Panc1 (cell line): ENCODE data around the gene JRKL. TPM values are rescaled to one million over a fixed set of nuclear protein-coding genes. Genes with fewer than 3 reads are reported as not detected.

Source experiments
- ATAC-seq: fragments of 200-7000 bp; cut with Tn5 transposase; 2 replicates; pipeline ENCODE4 v1.9.1; 2020; ENCODE audit warnings: mild to moderate bottlenecking, moderate library complexity
- BruUV-seq: library from RNA; stranded (reverse); fragments of 400-500 nt; replicated peaks from 2 replicates; lab custom pipeline; 2021; lab: Mats Ljungman, UMichigan
- CTCF ChIA-PET: fragments of 300-600 bp; sonication (Branson Sonifier 250); formaldehyde crosslinking; loops from one replicate; lab custom pipeline; 2022; ENCODE audit warnings: antibody characterized with exemption; lab: Charles Lee
- POLR2A ChIA-PET: fragments of 300-600 bp; sonication (Branson Sonifier 250); formaldehyde crosslinking; loops from one replicate; lab custom pipeline; 2022; ENCODE audit warnings: antibody characterized with exemption; lab: Charles Lee
- DNase-seq: peaks from one replicate; pipeline ENCODE4 v3.0.0-alpha.2; 2010; ENCODE audit warnings: low read depth, low spot score
- H3K27ac ChIP-seq: 2 replicates; pipeline ENCODE4 v1.5.1; 2011; ENCODE audit warnings: mild to moderate bottlenecking, low read length, inconsistent platforms
- H3K27me3 ChIP-seq: fragments of 200-500 bp; sonication (Bioruptor generic); 2 replicates; pipeline ENCODE4 v1.6.0; 2014; ENCODE audit warnings: low read length, inconsistent platforms; ENCODE audit not compliant: control insufficient read depth, insufficient read depth
- H3K36me3 ChIP-seq: fragments of 200-500 bp; sonication (Bioruptor generic); 2 replicates; pipeline ENCODE4 v1.5.1; 2014; ENCODE audit warnings: inconsistent platforms, mild to moderate bottlenecking, low read length, moderate library complexity; ENCODE audit not compliant: control insufficient read depth, insufficient read depth
- H3K4me1 ChIP-seq: 2 replicates; pipeline ENCODE4 v1.5.1; 2011; ENCODE audit warnings: inconsistent platforms, mild to moderate bottlenecking, low read length, moderate library complexity; ENCODE audit not compliant: control insufficient read depth, insufficient read depth
- H3K4me3 ChIP-seq, 2 experiments: 2 replicates each; pipeline ENCODE4 v1.5.1; 2011 to 2012; ENCODE audit warnings: low read depth in 2 of 2, low read length in 2 of 2, mild to moderate bottlenecking in 2 of 2, inconsistent platforms in 1 of 2, moderate library complexity in 1 of 2
- H3K9me3 ChIP-seq: fragments of 200-500 bp; sonication (Bioruptor generic); 2 replicates; pipeline ENCODE4 v1.5.1; 2014; ENCODE audit warnings: low read depth, mild to moderate bottlenecking, inconsistent platforms, low read length, moderate library complexity; ENCODE audit not compliant: control insufficient read depth, insufficient read depth
- POLR2AphosphoS5 ChIP-seq: IDR thresholded peaks from 2 replicates; pipeline ENCODE4 v1.6.1; 2012; ENCODE audit warnings: mild to moderate bottlenecking, low read depth, low read length, moderate library complexity
- SIN3A ChIP-seq: IDR thresholded peaks from 2 replicates; pipeline ENCODE4 v1.6.1; 2012; ENCODE audit warnings: low read depth, mild to moderate bottlenecking, low read length, moderate library complexity, borderline replicate concordance; ENCODE audit not compliant: insufficient read depth
- TCF7L2 ChIP-seq: IDR thresholded peaks from 2 replicates; pipeline ENCODE4 v1.6.1; 2011; ENCODE audit warnings: mild to moderate bottlenecking, low read depth, low read length, inconsistent platforms
- in situ Hi-C: cut with HindIII; loops from 2 replicates; pipeline ENCODE4 v1.10.0; 2016; ENCODE audit warnings: low sequenced_read_pairs, low pct_unique_long_range_greater_than_20kb
- intact Hi-C: fragments of 100-400 bp; cut with micrococcal nuclease; formaldehyde crosslinking; loops from one replicate; pipeline ENCODE4 v1.10.0; 2022; ENCODE audit not compliant: unreplicated experiment
- total RNA-seq: library from RNA; stranded (reverse); gene quantifications from one replicate; pipeline ENCODE4 v1.2.1, GENCODE V29; 2021; ENCODE audit not compliant: unreplicated experiment
- TF ChIP-seq, protein P1 (sequence below), 2 experiments: IDR thresholded peaks; 2 replicates each; pipeline ENCODE4 v1.6.1; 2011 to 2012; ENCODE audit warnings: low read depth in 2 of 2, control low read depth in 1 of 2, low read length in 1 of 2, mild to moderate bottlenecking in 1 of 2, moderate library complexity in 1 of 2; ENCODE audit not compliant: insufficient read depth in 1 of 2
- TF ChIP-seq, protein P2 (sequence below): fragments of 450-650 bp; IDR thresholded peaks from 2 replicates; pipeline ENCODE4 v1.5.1; 2017; ENCODE audit warnings: mild to moderate bottlenecking

Gene JRKL
- total RNA-seq, 1 experiment from 2014 or later: 9.6 TPM

DNA sequence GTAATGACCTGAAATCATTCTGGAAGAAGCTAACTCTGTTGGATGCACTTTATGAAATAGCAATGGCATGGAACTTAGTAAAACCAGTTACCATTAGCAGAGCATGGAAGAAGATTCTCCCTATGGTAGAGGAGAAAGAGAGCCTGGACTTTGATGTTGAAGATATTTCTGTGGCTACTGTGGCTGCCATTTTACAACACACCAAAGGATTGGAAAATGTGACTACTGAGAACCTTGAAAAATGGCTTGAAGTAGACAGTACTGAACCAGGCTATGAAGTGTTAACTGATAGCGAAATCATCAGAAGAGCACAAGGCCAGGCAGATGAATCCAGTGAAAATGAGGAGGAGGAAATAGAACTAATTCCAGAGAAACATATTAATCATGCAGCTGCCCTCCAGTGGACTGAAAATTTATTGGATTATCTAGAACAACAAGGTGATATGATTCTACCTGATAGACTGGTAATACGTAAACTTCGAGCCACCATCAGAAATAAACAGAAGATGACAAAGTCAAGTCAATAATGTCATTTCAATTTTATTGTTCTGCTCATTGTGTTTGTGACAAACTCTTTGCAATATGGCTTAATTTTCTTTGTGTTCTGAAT is 2.0 kb downstream of the JRKL start:
- no peaks in the 10 kb centered on the region for H3K9me3 ChIP-seq
- H3K27me3 ChIP-seq: no peaks in the 10 kb centered on the region
- no peak for ATAC-seq
- peaks cover 24% of the 10 kb centered on the region for H3K4me1 ChIP-seq
- no peak for TF ChIP-seq SIN3A
- TF ChIP-seq POLR2AphosphoS5: no peak
- TF ChIP-seq TCF7L2: no peak
- TF ChIP-seq, protein P1, sequence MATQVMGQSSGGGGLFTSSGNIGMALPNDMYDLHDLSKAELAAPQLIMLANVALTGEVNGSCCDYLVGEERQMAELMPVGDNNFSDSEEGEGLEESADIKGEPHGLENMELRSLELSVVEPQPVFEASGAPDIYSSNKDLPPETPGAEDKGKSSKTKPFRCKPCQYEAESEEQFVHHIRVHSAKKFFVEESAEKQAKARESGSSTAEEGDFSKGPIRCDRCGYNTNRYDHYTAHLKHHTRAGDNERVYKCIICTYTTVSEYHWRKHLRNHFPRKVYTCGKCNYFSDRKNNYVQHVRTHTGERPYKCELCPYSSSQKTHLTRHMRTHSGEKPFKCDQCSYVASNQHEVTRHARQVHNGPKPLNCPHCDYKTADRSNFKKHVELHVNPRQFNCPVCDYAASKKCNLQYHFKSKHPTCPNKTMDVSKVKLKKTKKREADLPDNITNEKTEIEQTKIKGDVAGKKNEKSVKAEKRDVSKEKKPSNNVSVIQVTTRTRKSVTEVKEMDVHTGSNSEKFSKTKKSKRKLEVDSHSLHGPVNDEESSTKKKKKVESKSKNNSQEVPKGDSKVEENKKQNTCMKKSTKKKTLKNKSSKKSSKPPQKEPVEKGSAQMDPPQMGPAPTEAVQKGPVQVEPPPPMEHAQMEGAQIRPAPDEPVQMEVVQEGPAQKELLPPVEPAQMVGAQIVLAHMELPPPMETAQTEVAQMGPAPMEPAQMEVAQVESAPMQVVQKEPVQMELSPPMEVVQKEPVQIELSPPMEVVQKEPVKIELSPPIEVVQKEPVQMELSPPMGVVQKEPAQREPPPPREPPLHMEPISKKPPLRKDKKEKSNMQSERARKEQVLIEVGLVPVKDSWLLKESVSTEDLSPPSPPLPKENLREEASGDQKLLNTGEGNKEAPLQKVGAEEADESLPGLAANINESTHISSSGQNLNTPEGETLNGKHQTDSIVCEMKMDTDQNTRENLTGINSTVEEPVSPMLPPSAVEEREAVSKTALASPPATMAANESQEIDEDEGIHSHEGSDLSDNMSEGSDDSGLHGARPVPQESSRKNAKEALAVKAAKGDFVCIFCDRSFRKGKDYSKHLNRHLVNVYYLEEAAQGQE (IDR thresholded peaks at IDR 0.05; ENCODE audit: insufficient read depth in 1 of 2, low read depth in 2 of 2, low read length in 1 of 2): no peak
- TF ChIP-seq, protein P2, sequence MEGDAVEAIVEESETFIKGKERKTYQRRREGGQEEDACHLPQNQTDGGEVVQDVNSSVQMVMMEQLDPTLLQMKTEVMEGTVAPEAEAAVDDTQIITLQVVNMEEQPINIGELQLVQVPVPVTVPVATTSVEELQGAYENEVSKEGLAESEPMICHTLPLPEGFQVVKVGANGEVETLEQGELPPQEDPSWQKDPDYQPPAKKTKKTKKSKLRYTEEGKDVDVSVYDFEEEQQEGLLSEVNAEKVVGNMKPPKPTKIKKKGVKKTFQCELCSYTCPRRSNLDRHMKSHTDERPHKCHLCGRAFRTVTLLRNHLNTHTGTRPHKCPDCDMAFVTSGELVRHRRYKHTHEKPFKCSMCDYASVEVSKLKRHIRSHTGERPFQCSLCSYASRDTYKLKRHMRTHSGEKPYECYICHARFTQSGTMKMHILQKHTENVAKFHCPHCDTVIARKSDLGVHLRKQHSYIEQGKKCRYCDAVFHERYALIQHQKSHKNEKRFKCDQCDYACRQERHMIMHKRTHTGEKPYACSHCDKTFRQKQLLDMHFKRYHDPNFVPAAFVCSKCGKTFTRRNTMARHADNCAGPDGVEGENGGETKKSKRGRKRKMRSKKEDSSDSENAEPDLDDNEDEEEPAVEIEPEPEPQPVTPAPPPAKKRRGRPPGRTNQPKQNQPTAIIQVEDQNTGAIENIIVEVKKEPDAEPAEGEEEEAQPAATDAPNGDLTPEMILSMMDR: peak; percentile 11; the same call in 1 of the 2 replicates
- ChIA-PET CTCF (no interaction called here), POLR2A (no interaction called here)
- no peak overlapping the region for H3K27ac ChIP-seq
- DNase-seq: no peak
- intact Hi-C loops (loop anchor here (10.0 kb wide), 2 partner anchors 337 to 557 kb away; no protein-coding TSS in a partner anchor), in situ Hi-C loops (no loop called here)
- no TSS peak for BruUV-seq
- no peak overlapping the region for H3K4me3 ChIP-seq
- peaks cover 2% of the 10 kb centered on the region; the same call in 1 of the 2 replicates for H3K36me3 ChIP-seq

DNA sequence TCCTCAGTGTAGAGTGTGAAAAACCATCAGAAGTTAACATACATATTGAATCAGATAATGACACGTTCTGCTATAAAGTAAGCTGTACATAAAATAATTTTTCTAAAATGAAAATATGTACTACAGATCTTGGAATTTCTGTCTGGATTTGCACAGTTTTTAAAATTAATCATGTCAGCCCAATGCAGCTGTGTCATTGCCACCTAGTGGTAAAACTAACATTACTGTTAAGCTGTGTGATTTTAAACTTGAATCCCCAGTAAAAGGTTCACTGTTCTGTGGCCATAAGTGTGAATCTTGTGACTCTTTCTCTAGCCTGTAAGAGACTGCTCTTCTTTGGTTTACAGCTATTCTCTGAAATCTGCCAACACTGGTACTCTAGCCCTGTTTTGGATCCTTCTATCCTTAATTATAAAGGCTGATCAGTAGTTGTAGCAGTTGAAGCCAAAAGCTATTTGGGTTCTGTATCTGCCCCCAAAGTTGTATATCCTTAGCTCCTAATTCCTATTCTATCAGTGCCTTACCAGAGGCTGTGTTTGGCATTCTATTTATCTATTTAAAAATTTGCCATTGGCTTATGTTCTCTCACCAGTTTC is 4.0 kb downstream of the JRKL start:
- no TSS peak for BruUV-seq
- Histone ChIP-seq H3K9me3 (no peaks in the 10 kb centered on the region), H3K4me1 (peaks cover 13% of the 10 kb centered on the region), H3K36me3 (peaks cover 2% of the 10 kb centered on the region; the same call in 1 of the 2 replicates), H3K4me3 (no peak overlapping the region), H3K27ac (no peak overlapping the region), H3K27me3 (no peaks in the 10 kb centered on the region)
- DNase-seq: peak; percentile 25
- in situ Hi-C loops: no loop called here
- intact Hi-C loops: loop anchor here (10.0 kb wide), 2 partner anchors 339 to 559 kb away; no protein-coding TSS in a partner anchor
- no peak for ATAC-seq
- ChIA-PET POLR2A (no interaction called here), CTCF (interaction anchor here (0.6 to 1.8 kb wide), 8 partner anchors 51 to 558 kb away, joined by 3 to 11 read pairs (median 4); partner anchors contain the start of gene MAML2)
- TF ChIP-seq, protein P1 (IDR thresholded peaks at IDR 0.05; ENCODE audit: insufficient read depth in 1 of 2, low read depth in 2 of 2, low read length in 1 of 2): no peak
- TF ChIP-seq, protein P2: peak; percentile 81; the same call in 1 of the 2 replicates
